H1 (cell line): ENCODE results near the gene GALNT12. TPM values are rescaled to one million over a fixed set of nuclear protein-coding genes. Genes with fewer than 3 reads are reported as not detected.

Experiments
- BRCA1 ChIP-seq: IDR thresholded peaks from 2 replicates; pipeline ENCODE4 v1.6.1; 2012; ENCODE audit warnings: low read depth, low read length, improper control_type of control experiment
- SRF ChIP-seq: IDR thresholded peaks from 2 replicates; pipeline ENCODE4 v1.6.1; 2011; ENCODE audit warnings: mild to moderate bottlenecking, low read depth, low read length, moderate library complexity
- YY1 ChIP-seq: IDR thresholded peaks from 2 replicates; pipeline ENCODE4 v1.6.1; 2011; ENCODE audit warnings: low read depth, mild to moderate bottlenecking, low read length
- polyA plus RNA-seq, 7 experiments: library from polyadenylated mRNA; depleted of rRNA in 3 of 7; stranded (reverse) in 5 of 7; unstranded in 2 of 7; fragments of >200 nt in 5 of 7; fragments of 200-250 nt in 2 of 7; gene quantifications; 1 replicate in 5 of 7; 2 replicates in 1 of 7; 4 replicates in 1 of 7; pipeline versions ENCODE4 v1.2.1 to v1.2.3, GENCODE V29; 2011 to 2013; ENCODE audit warnings: missing spikeins in 2 of 7, mixed read lengths in 2 of 7
- total RNA-seq: library from RNA; stranded (reverse); fragmentation: NEBNext Ultra II Directional; extraction: Animal tissue kit (Norgen Biotek cat#: 25700); gene quantifications from 2 replicates; pipeline ENCODE4 v1.2.1, GENCODE V29; 2021
- TF ChIP-seq, protein P1 (sequence below): IDR thresholded peaks from 2 replicates; pipeline ENCODE4 v1.6.1; 2011; ENCODE audit warnings: low read depth, mild to moderate bottlenecking, low read length; ENCODE audit not compliant: insufficient read depth

The GALNT12 gene
- total and polyA plus RNA-seq, 2 of the 8 experiments (the other 6 are each of a cell fraction or from before 2014, with no cell fraction given): 16.2 to 19.6 TPM

DNA sequence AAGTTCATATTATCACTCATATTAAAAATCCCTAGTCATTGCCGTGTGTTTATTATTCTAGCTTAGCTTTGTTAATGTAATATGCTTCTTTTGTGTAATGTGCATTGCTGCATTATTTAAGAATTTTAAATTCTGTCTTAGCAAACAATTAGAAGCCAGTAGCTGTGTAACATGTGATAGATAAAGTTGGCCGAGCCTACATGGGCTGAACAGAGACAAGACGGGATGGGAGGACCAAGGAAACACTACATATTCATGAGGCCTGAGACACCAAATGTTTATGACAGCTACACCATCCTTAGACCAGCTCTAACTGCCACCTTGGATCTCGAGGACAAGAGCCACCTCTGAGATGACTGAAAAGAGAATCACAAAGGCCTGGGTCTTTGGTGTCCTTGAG, 85.2 kb downstream of the GALNT12 start (continued):
- no peak for TF ChIP-seq SRF
- TF ChIP-seq, protein P1, sequence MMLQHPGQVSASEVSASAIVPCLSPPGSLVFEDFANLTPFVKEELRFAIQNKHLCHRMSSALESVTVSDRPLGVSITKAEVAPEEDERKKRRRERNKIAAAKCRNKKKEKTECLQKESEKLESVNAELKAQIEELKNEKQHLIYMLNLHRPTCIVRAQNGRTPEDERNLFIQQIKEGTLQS: no peak
- TF ChIP-seq YY1: no peak
- no peak for TF ChIP-seq BRCA1
- TF ChIP-seq, all 59 proteins: peak for 0
